Astrocyte of the spinal cord (primary cell): ENCODE measurements around the gene DOK4.

Experiments
- DNase-seq: peaks from one replicate; pipeline ENCODE4 v3.0.0; 2011; ENCODE audit warnings: low read depth, low spot score
- H3K4me3 ChIP-seq: 2 replicates; pipeline ENCODE4 v1.5.1; 2011; ENCODE audit warnings: low read depth, mild to moderate bottlenecking, low read length, moderate library complexity
- CTCF ChIP-seq: IDR thresholded peaks from 2 replicates; pipeline ENCODE4 v1.5.1; 2012; ENCODE audit warnings: low read depth, mild to moderate bottlenecking, low read length, inconsistent platforms
- in situ Hi-C: cut with HindIII; loops from 2 replicates; pipeline ENCODE4 v1.10.0; 2017; ENCODE audit warnings: low sequenced_read_pairs

DOK4 gene

GRCh38 chr16:57519796-57520360, 33.6 kb upstream of the DOK4 start:
- peak; percentile 99 for TF ChIP-seq CTCF
- no peak overlapping the region for H3K4me3 ChIP-seq
- in situ Hi-C loops: no loop called here
- peak; percentile 60 for DNase-seq

DNA sequence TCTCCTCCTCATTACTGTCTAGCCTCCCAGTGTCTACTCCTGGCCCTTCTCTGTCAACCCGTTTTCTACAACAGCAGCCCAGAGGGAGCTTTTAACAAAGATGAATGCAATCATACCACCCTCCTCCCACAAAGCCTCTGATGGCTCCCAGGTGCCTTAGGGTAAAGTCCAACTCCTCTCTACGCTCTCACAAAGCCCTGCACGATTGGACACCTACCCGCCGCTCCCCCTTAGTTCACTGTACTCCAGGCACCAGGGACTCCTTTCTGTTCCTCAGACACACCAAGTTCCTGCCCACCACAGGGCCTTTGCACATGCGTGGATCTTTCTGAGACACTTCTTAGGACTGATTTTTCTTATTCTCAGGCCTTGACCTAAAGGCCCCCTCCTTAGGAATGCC, 32.6 kb upstream of the DOK4 start:
- no peak overlapping the region for H3K4me3 ChIP-seq
- no peak for DNase-seq
- in situ Hi-C loops: no loop called here
- TF ChIP-seq CTCF: no peak

DNA sequence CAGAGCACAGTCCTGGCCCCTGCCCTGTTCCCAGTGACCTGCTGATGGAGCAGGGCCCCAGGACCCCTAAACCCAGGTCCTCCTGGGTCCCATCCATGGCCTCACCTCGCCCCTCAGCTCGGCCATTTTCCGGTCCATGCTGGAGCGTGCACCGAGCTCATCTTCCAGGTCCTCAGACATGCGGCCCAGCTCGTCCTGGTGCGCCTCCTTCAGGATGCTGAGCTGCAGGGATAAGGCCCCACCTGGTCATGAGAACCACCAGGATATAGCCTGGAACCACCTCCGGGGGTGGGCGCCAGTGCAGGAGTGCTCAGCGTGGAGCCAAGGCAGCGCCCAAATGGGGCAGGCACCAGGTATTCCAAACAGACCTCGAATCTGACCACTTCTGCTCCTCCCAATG, 32.2 kb upstream of the DOK4 start:
- TF ChIP-seq CTCF: no peak
- H3K4me3 ChIP-seq: no peak overlapping the region
- in situ Hi-C loops: no loop called here
- DNase-seq: no peak

DNA sequence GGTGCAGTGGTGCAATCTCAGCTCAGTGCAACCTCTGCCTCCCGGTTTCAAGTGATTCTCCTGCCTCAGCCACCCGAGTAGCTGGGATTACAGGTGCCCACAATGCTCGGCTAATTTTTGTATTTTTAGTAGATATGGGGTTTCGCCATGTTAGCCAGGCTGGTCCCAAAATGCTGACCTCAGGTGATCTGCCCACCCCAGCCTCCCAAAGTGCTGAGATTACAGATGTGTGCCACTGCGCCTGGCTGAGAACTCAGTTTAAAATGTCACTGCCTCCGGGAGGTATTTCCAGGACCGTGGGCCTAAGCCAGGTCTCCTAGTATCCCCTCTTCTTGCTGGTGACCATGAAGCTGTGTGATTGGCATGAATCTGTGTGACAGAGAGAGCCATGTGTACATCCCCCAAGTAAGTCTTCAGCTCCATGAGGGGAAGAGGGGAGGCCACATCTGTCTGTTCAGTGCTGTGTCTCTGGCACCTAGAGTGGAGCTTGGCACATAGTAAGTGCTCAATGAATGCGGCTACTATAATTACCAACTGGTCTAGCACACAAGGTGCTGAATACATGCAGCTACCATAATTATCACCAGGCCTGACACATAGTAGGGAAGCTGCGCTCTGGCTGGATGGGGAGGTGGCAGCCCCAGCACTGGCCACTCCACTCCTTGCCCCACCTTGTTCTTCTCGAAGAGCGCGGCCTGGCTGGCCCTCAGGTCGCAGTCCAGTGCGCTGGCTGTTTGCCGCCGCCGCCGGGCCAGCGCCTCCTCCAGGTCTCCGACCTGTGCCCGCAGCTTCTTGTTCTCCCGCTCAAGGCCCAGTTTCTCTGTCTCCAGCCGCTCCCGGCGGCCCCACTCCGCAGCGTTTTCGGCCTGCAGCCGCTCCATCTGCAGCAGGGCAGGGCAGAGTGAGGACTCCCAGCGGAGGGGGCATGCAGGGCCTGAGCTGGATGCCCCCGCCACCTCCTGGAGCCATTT, 31.4 kb upstream of the DOK4 start:
- DNase-seq: no peak
- in situ Hi-C loops: no loop called here
- no peak overlapping the region for H3K4me3 ChIP-seq
- no peak for TF ChIP-seq CTCF

DNA sequence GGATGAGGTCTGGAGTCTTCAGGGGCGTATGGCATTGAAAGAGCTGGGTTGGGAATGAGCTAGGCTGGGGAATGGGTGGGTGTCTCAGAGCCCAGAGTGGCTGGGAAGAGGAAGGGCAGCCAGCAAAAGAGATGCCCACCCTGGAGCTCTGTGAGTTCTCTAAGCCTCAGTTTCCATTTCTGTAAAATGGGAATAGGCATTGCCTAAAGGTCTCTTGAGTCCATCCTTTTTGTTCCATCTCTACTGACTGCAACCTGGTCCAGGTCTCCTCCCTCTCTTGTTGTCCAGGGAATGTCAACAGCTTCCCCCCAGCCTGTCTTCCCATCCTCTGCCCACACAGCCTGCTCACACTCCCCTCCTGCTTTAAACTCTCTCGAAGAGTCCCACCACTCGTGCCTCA, 30.5 kb upstream of the DOK4 start:
- no peak for DNase-seq
- TF ChIP-seq CTCF: no peak
- in situ Hi-C loops: no loop called here
- H3K4me3 ChIP-seq: no peak overlapping the region

DNA sequence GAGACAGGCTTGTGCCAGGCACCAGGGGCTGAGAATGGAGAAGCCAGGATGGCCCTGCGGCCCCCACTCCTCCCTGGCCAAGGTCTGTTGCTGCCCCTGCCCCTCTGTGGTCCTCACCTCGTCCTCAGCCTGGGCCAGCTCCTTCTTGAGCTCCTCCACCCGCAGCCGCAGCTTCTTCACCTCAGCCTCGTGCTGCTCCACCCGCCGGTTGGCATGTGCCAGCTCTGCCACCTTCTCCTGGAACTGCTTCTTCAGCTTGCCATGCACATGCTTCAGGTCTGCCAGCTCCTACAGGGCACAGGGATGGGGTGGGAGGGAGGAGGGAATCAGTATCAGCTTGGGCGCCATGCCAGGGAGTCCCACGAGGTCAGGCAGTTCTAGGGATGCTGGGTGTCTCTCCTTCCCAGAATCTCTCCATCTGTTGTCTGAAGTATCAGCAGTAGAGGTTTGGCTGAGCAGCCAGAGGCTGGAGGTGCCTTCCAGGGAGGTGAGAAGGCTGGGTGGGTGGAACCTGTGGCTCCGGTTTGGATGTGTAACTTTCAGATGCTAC, 30.0 kb upstream of the DOK4 start:
- no peak overlapping the region for H3K4me3 ChIP-seq
- in situ Hi-C loops: no loop called here
- TF ChIP-seq CTCF: no peak
- DNase-seq: no peak
